IMR-90 (cell line): ENCODE data around the gene TUBA1B. TPM values are rescaled to one million over a fixed set of nuclear protein-coding genes. Genes with fewer than 3 reads are reported as not detected.

Experiments
- ATAC-seq: fragments of 200-7000 bp; cut with Tn5 transposase; 2 replicates; pipeline ENCODE4 v1.9.1; 2020; ENCODE audit warnings: low read depth, mild to moderate bottlenecking, moderate library complexity
- BruUV-seq: library from RNA; stranded (reverse); fragments of 400-500 nt; replicated peaks from 2 replicates; lab custom pipeline; 2021; lab: Mats Ljungman, UMichigan
- CTCF ChIA-PET: fragments of 300-600 bp; formaldehyde crosslinking; extraction: SDS; loops from one replicate; lab custom pipeline; 2021; ENCODE audit warnings: antibody characterized with exemption; lab: Yijun Ruan, JAX
- POLR2A ChIA-PET: fragments of 300-600 bp; sonication (Branson Sonifier 250); formaldehyde crosslinking; loops from one replicate; lab custom pipeline; 2022; ENCODE audit warnings: antibody characterized with exemption; ENCODE audit not compliant: unreplicated experiment; lab: Charles Lee
- DNase-seq: peaks from one replicate; pipeline ENCODE4 v3.0.0; 2013
- H2AFZ ChIP-seq: replicated peaks from 2 replicates; pipeline ENCODE3; 2013; ENCODE audit warnings: low read length, mild to moderate bottlenecking; ENCODE audit not compliant: poor library complexity
- H2AK5ac ChIP-seq: 2 replicates; pipeline ENCODE4 v1.6.1; 2013; ENCODE audit warnings: low read depth, low read length, inconsistent platforms
- H2AK9ac ChIP-seq: replicated peaks from 2 replicates; pipeline ENCODE3; 2013; ENCODE audit warnings: mild to moderate bottlenecking, low read depth, low read length, moderate library complexity; ENCODE audit not compliant: poor library complexity
- H2BK120ac ChIP-seq: 2 replicates; pipeline ENCODE4 v1.6.1; 2013; ENCODE audit warnings: low read depth, low read length, inconsistent platforms
- H2BK15ac ChIP-seq: 3 replicates; pipeline ENCODE4 v1.6.1; 2013; ENCODE audit warnings: low read depth, low read length, inconsistent platforms
- H2BK20ac ChIP-seq: 2 replicates; pipeline ENCODE4 v1.6.1; 2013; ENCODE audit warnings: low read depth, mild to moderate bottlenecking, inconsistent platforms, low read length, moderate library complexity
- H2BK5ac ChIP-seq: 2 replicates; pipeline ENCODE4 v1.6.1; 2013; ENCODE audit warnings: mild to moderate bottlenecking, low read depth, low read length, inconsistent platforms; ENCODE audit not compliant: poor library complexity, severe bottlenecking
- H3K14ac ChIP-seq: replicated peaks from 2 replicates; pipeline ENCODE4 v1.6.1; 2013; ENCODE audit warnings: low read depth, low read length, inconsistent platforms
- H3K18ac ChIP-seq: 2 replicates; pipeline ENCODE4 v1.6.1; 2013; ENCODE audit warnings: low read depth, low read length, control low read depth
- H3K23ac ChIP-seq: 2 replicates; pipeline ENCODE4 v1.6.1; 2013; ENCODE audit warnings: low read depth, low read length, inconsistent platforms
- H3K27ac ChIP-seq: 2 replicates; pipeline ENCODE4 v1.5.1; 2013; ENCODE audit warnings: mild to moderate bottlenecking, control low read depth, low read length; ENCODE audit not compliant: insufficient read depth
- H3K27me3 ChIP-seq: 2 replicates; pipeline ENCODE4 v1.6.1; 2013; ENCODE audit warnings: low read length; ENCODE audit not compliant: control insufficient read depth, insufficient read depth
- H3K36me3 ChIP-seq: 2 replicates; pipeline ENCODE4 v1.6.1; 2013; ENCODE audit warnings: low read length, mixed read lengths; ENCODE audit not compliant: control insufficient read depth, insufficient read depth
- H3K4ac ChIP-seq: 2 replicates; pipeline ENCODE4 v1.6.1; 2013; ENCODE audit warnings: low read depth, low read length, inconsistent platforms
- H3K4me1 ChIP-seq: 2 replicates; pipeline ENCODE4 v1.6.1; 2013; ENCODE audit warnings: low read length, mixed read lengths; ENCODE audit not compliant: control insufficient read depth, insufficient read depth
- H3K4me2 ChIP-seq: 2 replicates; pipeline ENCODE4 v1.6.1; 2013; ENCODE audit warnings: low read depth, mild to moderate bottlenecking, control low read depth, low read length, moderate library complexity
- H3K4me3 ChIP-seq: 2 replicates; pipeline ENCODE4 v1.5.1; 2013; ENCODE audit warnings: low read depth, mild to moderate bottlenecking, control low read depth, low read length, moderate library complexity; ENCODE audit not compliant: insufficient read depth
- H3K56ac ChIP-seq: 2 replicates; pipeline ENCODE4 v1.6.1; 2013; ENCODE audit warnings: low read length, inconsistent platforms; ENCODE audit not compliant: insufficient read depth; ENCODE audit errors: extremely low read depth
- H3K79me1 ChIP-seq, 2 experiments: 2 replicates each; pipeline ENCODE4 v1.6.1; 2013; ENCODE audit warnings: low read length in 2 of 2, inconsistent platforms in 1 of 2, low read depth in 1 of 2
- H3K9ac ChIP-seq: 2 replicates; pipeline ENCODE4 v1.6.1; 2013; ENCODE audit warnings: low read depth, low read length, control low read depth
- H3K9me1 ChIP-seq: 2 replicates; pipeline ENCODE4 v1.6.1; 2013; ENCODE audit warnings: low read length, inconsistent platforms; ENCODE audit not compliant: insufficient read depth
- H3K9me3 ChIP-seq: 2 replicates; pipeline ENCODE4 v1.6.1; 2013; ENCODE audit warnings: low read length; ENCODE audit not compliant: control insufficient read depth, insufficient read depth
- H4K20me1 ChIP-seq: 2 replicates; pipeline ENCODE4 v1.6.1; 2013; ENCODE audit warnings: low read length, inconsistent platforms; ENCODE audit not compliant: insufficient read depth
- H4K5ac ChIP-seq: 2 replicates; pipeline ENCODE4 v1.6.1; 2013; ENCODE audit warnings: mild to moderate bottlenecking, low read depth, low read length, control low read depth
- H4K8ac ChIP-seq, 2 experiments: 2 replicates each; pipeline ENCODE4 v1.6.1; 2013; ENCODE audit warnings: low read depth in 2 of 2, low read length in 2 of 2, control low read depth in 1 of 2, inconsistent platforms in 1 of 2
- H4K91ac ChIP-seq: 2 replicates; pipeline ENCODE4 v1.6.1; 2013; ENCODE audit warnings: low read depth, low read length, inconsistent platforms; ENCODE audit not compliant: insufficient read depth
- CTCF ChIP-seq: conservative IDR thresholded peaks from 2 replicates; pipeline ENCODE4 v1.5.1; 2012; ENCODE audit warnings: mild to moderate bottlenecking, low read depth, low read length, improper control_type of control experiment
- ELK1 ChIP-seq: fragments of 150-350 bp; IDR thresholded peaks from 2 replicates; pipeline ENCODE4 v1.6.1; 2016; ENCODE audit warnings: low read depth, mild to moderate bottlenecking, low read length, moderate library complexity, borderline replicate concordance
- MAFK ChIP-seq: IDR thresholded peaks from 2 replicates; pipeline ENCODE4 v1.6.1; 2012; ENCODE audit warnings: low read depth, low read length, improper control_type of control experiment
- MAZ ChIP-seq: IDR thresholded peaks from 2 replicates; pipeline ENCODE4 v1.6.1; 2012; ENCODE audit warnings: low read depth, mild to moderate bottlenecking, low read length, improper control_type of control experiment, moderate library complexity, borderline replicate concordance
- MXI1 ChIP-seq: IDR thresholded peaks from 2 replicates; pipeline ENCODE4 v1.6.1; 2012; ENCODE audit warnings: low read depth, mild to moderate bottlenecking, low read length, moderate library complexity, borderline replicate concordance
- NFE2L2 ChIP-seq: fragments of 150-350 bp; IDR thresholded peaks from 2 replicates; pipeline ENCODE4 v1.6.1; 2016; ENCODE audit warnings: low read depth, mild to moderate bottlenecking, low read length
- POLR2A ChIP-seq: IDR thresholded peaks from 2 replicates; pipeline ENCODE4 v1.6.1; 2012; ENCODE audit warnings: mild to moderate bottlenecking, low read depth, low read length
- RCOR1 ChIP-seq: IDR thresholded peaks from 2 replicates; pipeline ENCODE4 v1.6.1; 2012; ENCODE audit warnings: mild to moderate bottlenecking, low read length, improper control_type of control experiment; ENCODE audit not compliant: insufficient replicate concordance
- USF2 ChIP-seq: fragments of 150-350 bp; IDR thresholded peaks from 2 replicates; pipeline ENCODE4 v1.6.1; 2017; ENCODE audit warnings: mild to moderate bottlenecking, antibody characterized with exemption, low read length, low read depth
- dilution Hi-C: fragments of 300-500 bp; cut with HindIII; formaldehyde crosslinking; loops from one replicate; pipeline ENCODE4 v1.14.3; 2018; ENCODE audit warnings: low sequenced_read_pairs; ENCODE audit not compliant: unreplicated experiment
- in situ Hi-C: fragments of 300-500 bp; cut with MboI; formaldehyde crosslinking; loops from 3 replicates; pipeline ENCODE4 v1.14.3; 2019; ENCODE audit warnings: low sequenced_read_pairs, inconsistent platforms, mixed read lengths
- intact Hi-C: fragments of 100-400 bp; cut with micrococcal nuclease; formaldehyde crosslinking; loops from 2 replicates; pipeline ENCODE4 v1.10.0; 2022
- polyA plus RNA-seq, 3 experiments: library from polyadenylated mRNA; depleted of rRNA; stranded (reverse); fragments of >200 nt; gene quantifications; 2 replicates each; pipeline ENCODE4 v1.2.3, GENCODE V29; 2012; ENCODE audit warnings: low replicate concordance in 1 of 3
- total RNA-seq: library from RNA; depleted of rRNA; stranded (reverse); fragments of >200 nt; gene quantifications from 2 replicates; pipeline ENCODE4 v1.2.3, GENCODE V29; 2012

TUBA1B gene
- total and polyA plus RNA-seq, 2 of the 4 experiments (the other 2 are of a cell fraction) = 4,221 to 5,195 TPM

- Histone ChIP-seq H3K27me3 (peaks cover 2% of the 10 kb centered on the region; the same call in 1 of the 2 replicates), H3K4me2 (no peak overlapping the region), H2AK9ac (no peak overlapping the region), H3K4ac (no peak overlapping the region), H3K36me3 (no peaks in the 10 kb centered on the region), H3K4me1 (no peaks in the 10 kb centered on the region), H2BK15ac (no peak overlapping the region), H3K27ac (no peak overlapping the region), H4K5ac (no peak overlapping the region), H4K20me1 (no peaks in the 10 kb centered on the region), H2BK5ac (no peak overlapping the region), H3K14ac (no peak overlapping the region), H4K91ac (no peak overlapping the region), H2BK20ac (no peak overlapping the region), H2BK120ac (no peak overlapping the region), H3K56ac (no peak overlapping the region), H3K79me1 (no peaks in the 10 kb centered on the region), H3K23ac (no peak overlapping the region), H3K4me3 (no peak overlapping the region), H2AFZ (no peak overlapping the region), H3K9me1 (0 out of 2 replicates have a peak, but pooled peaks cover 2% of the 10 kb centered on the region), H4K8ac (no peak overlapping the region), H3K9me3 (no peaks in the 10 kb centered on the region), H3K9ac (no peak overlapping the region), H2AK5ac (no peak overlapping the region), H3K18ac (no peak overlapping the region)
- no peak for DNase-seq
- intact Hi-C loops = no loop called here
- ChIA-PET POLR2A (no interaction called here), CTCF (no interaction called here)
- dilution Hi-C loops = no loop called here
- ATAC-seq = no peak
- no peak for TF ChIP-seq NFE2L2
- no peak for TF ChIP-seq RCOR1
- no peak for TF ChIP-seq MAFK
- no peak for TF ChIP-seq POLR2A
- no peak for TF ChIP-seq MAZ
- no peak for TF ChIP-seq MXI1
- no peak for TF ChIP-seq ELK1
- no peak for TF ChIP-seq CTCF
- TF ChIP-seq USF2 = no peak
- in situ Hi-C loops = no loop called here
- no TSS peak for BruUV-seq
Measured at GRCh38 chr12:49170924-49171323, 39.7 kb upstream of the TUBA1B start.
